ENCODE results near the gene MTUS2.
"Not testable (repeated sequence)": the region's sequence is repeated elsewhere in the genome, so short reads cannot be mapped to it uniquely, and the experiment has no call there.

Gene MTUS2

GRCh38 chr13:29345860-29346582 is 525.9 kb downstream of the MTUS2 start:
- not testable (repeated sequence) for DNase-seq

GRCh38 chr13:29355029-29355428 is 534.9 kb downstream of the MTUS2 start:
- no peak for DNase-seq

GRCh38 chr13:29359181-29359580 is 539.0 kb downstream of the MTUS2 start:
- DNase-seq = no peak

GRCh38 chr13:29361716-29362115 is 541.6 kb downstream of the MTUS2 start:
- no peak for DNase-seq

- DNase-seq = no peak
Observed at GRCh38 chr13:29362849-29363604, 542.9 kb downstream of the MTUS2 start.

- DNase-seq = no peak
Observed at GRCh38 chr13:29369060-29369743, 549.1 kb downstream of the MTUS2 start.

GRCh38 chr13:29379281-29379680 is 559.1 kb downstream of the MTUS2 start:
- no peak for DNase-seq

GRCh38 chr13:29379865-29380264 is 559.7 kb downstream of the MTUS2 start:
- DNase-seq = no peak

GRCh38 chr13:29382021-29382420 is 561.9 kb downstream of the MTUS2 start:
- no peak for DNase-seq

GRCh38 chr13:29383476-29383875 is 563.3 kb downstream of the MTUS2 start:
- DNase-seq = no peak

- no peak for DNase-seq
Observed at GRCh38 chr13:29384466-29384865, 564.3 kb downstream of the MTUS2 start.

- DNase-seq = no peak
Observed at GRCh38 chr13:29384871-29385270, 564.7 kb downstream of the MTUS2 start.

- DNase-seq = no peak
Observed at GRCh38 chr13:29386246-29386645, 566.1 kb downstream of the MTUS2 start.

- DNase-seq = not testable (repeated sequence)
Observed at GRCh38 chr13:29390598-29390997, 570.5 kb downstream of the MTUS2 start.

- DNase-seq = no peak
Observed at GRCh38 chr13:29396446-29396845, 576.3 kb downstream of the MTUS2 start.

GRCh38 chr13:29397265-29397664 is 577.1 kb downstream of the MTUS2 start:
- no peak for DNase-seq

- DNase-seq = no peak
Observed at GRCh38 chr13:29402166-29402636, 582.1 kb downstream of the MTUS2 start.

- DNase-seq = no peak
Observed at GRCh38 chr13:29405401-29405800, 585.3 kb downstream of the MTUS2 start.

- DNase-seq = no peak
Observed at GRCh38 chr13:29411481-29411880, 591.3 kb downstream of the MTUS2 start.

- no peak for DNase-seq
Observed at GRCh38 chr13:29418026-29418425, 597.9 kb downstream of the MTUS2 start.

GRCh38 chr13:29421118-29421517 is 601.0 kb downstream of the MTUS2 start:
- no peak for DNase-seq

- no peak for DNase-seq
Observed at GRCh38 chr13:29422015-29422414, 601.9 kb downstream of the MTUS2 start.

- no peak for DNase-seq
Observed at GRCh38 chr13:29423050-29423449, 602.9 kb downstream of the MTUS2 start.

GRCh38 chr13:29427937-29428309 is 607.8 kb downstream of the MTUS2 start:
- DNase-seq = no peak
